Fibroblast of skin of scalp (primary cell): ENCODE measurements around the gene AFAP1L2.

Experiments
- DNase-seq: peaks from one replicate; pipeline ENCODE4 v3.0.0-alpha.2; 2013

The AFAP1L2 gene

DNA sequence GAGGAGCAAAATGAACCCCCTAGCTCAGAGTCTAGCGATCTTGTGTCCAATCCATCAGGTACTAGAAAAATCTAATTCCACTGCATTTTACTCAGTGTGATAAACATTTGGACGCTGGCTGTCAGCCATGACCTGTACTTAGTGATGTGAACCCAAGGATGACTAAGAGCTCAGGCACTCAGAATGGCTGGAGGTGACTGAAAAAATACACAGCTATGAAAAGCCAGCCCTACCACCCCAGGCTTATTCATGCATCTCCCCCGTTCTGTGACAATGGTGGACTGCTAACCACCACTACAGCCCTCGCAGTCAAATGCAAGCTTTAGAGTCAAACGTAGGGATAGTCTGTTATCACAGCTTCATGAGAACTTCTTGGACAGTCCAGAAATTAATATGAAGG, 14.9 kb downstream of the AFAP1L2 start:
- no peak for DNase-seq

DNA sequence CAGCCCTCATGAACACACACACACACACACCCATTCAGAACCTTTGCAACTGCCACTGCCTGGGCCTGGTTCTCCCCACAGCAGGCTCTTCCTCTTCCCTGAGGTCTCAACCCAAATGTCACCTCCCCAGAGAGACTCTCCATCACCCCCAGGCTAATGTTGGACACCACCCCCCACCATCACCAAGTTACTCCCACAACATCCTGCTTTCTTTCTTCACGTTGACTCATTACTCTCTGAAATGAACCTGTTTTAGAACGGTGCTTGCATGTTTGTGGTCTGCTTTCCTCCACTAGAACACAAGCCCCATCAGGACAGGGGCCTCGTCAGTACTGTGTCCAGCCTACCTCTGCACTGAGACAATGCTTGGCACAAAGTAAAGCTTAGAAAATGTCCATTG, 16.0 kb downstream of the AFAP1L2 start:
- DNase-seq = no peak

DNA sequence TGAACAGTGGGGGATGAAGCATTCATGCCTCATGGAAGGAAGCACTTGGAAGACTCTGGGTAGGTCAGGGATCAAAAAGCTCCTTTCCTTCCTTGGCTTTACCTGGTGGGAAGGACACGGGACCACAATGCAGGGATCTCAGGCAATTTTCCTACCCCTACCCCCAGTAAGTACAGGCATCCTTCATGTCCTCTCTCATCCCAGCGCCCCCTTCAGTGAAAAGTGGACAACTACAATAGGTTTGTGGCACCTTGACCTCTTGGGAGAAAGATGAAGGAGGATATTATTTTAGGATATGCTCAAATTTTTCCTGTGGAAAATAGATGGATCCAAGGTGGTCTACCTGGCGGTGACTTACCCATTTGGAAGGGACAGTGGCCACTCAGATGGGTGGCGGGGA, 16.5 kb downstream of the AFAP1L2 start:
- DNase-seq = no peak

DNA sequence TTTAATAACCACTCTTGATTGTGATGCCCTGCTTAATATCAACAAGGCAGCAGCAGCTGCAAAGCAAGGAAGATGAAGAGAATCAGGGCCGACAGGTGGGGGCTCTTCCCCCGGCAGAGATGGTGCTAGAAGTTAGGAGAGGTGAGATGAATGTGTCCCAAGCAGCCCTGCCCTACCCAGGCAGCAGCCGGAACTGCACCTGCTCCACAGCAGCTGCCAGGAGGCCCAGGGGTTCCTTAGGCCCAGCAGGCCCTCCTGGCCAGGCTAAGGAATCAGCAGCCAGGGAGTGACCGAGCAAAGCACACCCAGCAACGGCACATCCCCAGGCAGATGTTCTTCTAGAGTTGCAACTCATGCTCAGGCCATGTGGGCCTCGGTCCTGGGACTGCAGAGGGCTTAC, 17.9 kb downstream of the AFAP1L2 start:
- DNase-seq = no peak

DNA sequence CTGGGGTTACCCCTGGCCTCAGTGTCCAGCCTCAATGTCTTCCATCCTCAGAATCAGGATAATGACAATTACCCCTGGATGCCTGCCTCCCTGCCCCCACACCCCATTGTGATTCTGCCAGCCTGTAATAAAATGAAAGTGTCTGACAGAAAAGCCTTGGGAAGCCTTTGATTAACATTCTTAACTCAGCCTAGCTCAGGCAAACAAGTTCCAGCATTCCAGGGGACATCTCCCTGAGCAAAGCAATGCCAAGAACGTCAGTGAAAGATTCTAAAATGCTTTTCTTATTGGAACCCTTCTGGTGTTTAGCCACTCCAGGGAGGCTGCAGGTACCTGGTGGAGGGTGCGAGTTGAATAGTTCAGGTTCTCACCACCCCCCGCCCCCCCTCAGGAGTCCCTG, 18.7 kb downstream of the AFAP1L2 start:
- DNase-seq = no peak

DNA sequence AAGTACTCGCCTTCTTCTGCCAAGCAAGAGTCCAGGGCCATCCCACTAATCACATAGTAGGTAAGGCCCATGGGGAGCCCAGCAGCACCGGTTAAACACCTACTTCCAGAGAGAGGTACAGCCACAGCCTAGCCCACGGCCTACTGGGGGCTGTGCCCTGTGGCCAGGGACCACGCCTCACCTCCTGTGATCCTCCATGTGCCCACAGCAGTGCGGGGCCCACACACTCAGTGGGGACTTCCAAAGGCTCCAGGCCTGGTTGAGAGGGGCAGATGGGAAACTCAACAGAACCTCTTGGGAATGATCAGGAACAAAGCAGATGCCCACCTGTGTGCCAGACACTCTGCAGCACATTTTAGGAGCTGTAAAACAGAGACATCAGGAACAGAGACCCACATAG, 19.7 kb downstream of the AFAP1L2 start:
- DNase-seq = no peak

DNA sequence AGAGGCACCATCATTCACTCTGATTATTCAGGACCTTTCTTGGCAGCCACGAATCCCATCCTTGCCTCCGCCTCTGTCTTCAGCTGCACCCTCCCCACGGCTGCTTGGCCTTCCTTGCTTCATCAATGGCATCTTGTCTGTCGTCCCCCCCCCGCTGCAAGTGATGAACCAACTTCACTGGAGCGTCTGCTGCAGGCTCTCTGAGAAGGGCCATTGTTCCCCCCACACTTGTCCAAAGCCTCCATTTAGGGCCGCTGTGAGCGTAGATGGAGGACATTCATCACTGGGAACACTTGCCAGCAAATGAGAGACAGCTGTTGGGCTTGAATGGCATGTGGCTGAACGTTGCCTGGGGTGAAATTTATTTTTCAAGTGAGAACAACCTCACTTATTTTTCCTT, 20.1 kb downstream of the AFAP1L2 start:
- no peak for DNase-seq

DNA sequence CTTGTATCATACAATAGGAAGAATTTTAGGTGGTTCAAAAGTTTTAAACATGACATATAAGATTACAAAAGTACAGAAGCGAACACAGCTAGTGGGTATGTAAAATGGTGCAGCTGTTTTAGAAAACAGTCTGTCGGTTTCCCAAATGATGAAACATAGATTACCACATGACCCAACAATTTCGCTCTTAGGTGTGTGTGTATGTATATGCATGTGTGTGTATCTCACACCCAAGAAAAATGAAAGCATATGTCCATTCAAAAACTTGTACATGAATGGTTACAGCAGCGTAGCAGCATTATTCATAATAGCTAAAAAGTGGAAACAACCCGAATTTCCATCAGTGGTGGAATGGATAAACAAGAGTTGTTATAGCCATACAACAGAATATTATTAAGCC, 23.5 kb downstream of the AFAP1L2 start:
- DNase-seq = no peak

DNA sequence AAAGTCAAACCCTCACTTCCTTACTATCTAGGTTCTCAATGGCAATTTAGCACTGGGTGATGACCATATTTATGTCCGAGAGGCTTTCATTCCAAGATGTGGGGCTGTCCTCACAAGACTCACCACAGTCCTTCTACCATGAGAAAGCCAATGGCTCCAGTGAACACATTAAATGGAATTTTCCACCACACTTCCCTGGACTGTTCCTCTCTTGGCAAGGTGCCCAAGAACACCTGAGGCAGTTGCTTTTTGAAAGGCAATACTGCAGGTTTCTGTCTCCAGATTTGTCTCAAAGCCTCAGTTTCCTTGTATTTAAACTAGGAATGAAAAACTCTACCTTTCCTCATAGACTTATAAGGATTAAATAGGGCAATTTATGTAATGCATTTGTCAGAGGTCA, 24.2 kb downstream of the AFAP1L2 start:
- no peak for DNase-seq

DNA sequence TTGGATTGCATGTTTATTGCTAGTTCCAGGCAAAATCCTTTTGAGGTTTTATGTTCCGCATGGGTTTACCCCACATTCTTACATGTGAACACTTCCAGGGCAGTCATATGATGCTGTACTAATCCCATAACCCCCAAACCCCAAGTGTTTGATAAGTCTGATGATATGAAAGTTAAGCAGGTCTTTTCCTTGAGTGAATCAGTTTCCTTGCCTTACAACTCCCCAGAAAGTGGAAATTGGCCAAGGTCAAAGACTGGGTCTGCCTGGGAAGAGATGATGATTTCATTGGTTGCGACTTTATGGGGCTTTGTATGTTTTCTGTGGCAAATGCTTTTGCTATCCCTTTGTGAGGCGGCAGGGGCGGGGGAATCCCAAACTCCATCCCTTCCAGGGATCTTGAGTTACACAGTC, 24.7 kb downstream of the AFAP1L2 start:
- DNase-seq = no peak

DNA sequence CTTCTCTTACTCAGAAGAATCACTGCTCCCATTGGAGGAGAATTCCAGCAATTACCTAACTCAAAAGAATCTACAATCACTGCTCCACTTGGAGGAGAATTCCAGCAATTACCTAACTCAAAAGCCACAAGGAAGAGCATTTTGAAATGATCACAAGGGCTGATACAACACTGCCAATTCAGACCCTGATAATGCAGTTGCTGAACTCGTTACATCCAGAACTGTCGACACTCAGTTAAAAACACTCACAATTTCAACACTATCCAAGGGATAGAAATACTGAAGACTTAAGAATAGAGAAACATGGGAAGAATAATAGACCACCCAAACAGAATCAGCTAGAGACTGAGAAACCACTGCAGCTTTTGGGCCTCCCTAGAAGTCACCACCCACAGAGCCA, 27.8 kb downstream of the AFAP1L2 start:
- DNase-seq = no peak

DNA sequence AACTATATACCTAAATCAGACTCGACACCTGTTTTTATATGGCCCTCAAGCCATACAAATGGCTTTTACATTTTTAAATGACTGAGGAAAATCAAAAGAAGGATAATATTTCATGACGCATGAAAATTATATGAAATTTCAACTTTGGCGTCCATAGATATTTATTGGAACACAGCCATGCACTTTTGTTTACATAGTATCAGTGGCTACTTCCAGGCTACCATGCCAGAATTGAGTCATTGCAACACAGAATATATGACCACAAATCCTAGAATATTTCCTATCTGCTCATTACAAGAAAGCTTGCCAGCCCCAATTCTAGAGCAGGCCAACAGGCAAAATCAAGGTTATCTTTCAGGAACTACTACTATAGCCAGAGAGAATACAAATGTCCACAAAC, 29.3 kb downstream of the AFAP1L2 start:
- DNase-seq = no peak

DNA sequence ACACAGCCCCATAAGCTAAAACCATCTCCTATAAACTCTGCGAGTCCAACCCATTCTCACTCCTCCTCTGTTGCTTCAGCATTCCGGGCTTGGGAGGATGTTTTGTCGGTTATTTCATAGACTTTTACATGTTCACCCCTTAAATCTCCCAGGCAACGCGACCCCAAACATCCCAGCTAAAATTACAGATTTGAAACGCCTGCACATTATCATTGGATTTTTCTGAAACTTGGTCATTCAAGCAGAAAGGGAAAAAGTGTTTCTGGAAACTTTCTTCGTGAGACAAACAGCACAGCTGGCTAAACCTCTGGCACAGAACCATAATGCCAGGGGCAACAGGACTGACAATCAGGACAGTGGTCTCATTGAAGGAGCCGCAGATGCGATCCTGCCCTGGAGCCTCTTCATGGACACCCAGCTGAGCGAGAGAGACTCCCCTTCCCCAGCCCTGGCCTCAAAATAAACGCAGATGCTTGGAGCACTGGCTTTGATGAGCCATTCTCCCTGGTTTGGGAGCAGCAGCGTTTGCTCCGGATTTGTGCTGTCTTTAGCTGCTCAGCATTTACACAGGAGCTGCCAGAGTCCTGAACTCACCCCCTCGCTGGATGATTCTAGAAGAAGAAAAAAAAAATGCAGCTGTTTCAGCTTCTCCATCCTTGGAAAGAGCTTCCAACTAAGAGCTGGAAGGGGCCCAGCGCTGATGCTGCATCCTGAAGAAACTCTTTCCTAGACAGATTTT, 30.1 kb downstream of the AFAP1L2 start:
- peak; percentile 33 for DNase-seq

DNA sequence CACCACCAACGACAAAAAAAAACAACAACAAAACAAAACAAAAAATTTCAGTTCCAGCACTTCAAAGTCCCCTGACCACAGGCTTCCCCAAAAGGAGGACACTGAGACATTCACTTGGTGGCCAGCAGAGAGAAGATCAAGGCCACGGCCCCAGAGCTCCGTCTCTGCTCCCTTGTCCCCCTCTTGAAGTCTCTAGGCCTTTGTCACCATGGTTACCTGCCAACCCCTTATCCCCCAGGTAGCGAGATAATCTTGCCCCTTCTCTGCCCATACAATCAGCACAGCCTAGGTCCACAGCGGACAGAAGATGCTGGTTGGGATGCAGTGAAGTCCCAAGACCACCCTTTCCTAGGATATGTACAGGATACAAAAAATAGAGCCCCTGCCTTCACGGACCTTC, 30.7 kb downstream of the AFAP1L2 start:
- no peak for DNase-seq

DNA sequence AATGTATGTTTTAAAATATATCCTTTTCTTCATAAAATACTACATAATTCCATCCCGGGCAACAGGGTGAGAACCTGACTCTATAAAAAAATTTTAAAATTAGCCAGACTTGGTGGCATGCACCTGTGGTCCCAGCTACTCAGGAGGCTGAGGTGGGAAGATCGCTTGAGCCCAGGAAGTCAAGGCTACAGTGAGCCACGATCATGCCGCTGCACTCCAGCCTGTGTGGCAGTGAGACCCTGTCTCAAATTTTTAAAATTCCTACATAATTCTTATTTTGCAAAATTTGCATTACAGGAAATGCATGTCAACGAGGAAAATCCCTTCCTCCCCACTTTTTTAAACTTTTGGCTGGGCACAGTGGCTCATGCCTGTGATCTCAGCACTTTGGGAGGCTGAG, 31.3 kb downstream of the AFAP1L2 start:
- no peak for DNase-seq

DNA sequence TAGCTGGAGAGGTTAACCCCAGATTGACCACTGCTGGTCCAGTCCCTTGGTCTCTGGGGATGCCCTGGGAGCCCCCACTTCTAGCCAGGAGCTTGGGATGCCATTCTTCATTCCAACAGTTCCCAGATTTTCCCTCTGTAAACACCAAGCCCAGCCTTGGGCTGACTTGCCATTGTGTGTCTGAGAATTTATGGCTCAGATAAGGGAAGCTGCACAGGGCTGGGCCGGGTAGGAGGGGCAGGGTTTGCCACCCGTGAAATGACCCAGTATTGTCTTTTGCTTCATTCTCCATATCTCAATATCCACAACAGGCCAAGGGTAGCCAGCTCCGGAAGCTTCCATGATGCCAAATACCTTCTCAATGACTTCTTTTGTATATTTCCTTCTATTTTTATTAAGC, 32.1 kb downstream of the AFAP1L2 start:
- DNase-seq = no peak

DNA sequence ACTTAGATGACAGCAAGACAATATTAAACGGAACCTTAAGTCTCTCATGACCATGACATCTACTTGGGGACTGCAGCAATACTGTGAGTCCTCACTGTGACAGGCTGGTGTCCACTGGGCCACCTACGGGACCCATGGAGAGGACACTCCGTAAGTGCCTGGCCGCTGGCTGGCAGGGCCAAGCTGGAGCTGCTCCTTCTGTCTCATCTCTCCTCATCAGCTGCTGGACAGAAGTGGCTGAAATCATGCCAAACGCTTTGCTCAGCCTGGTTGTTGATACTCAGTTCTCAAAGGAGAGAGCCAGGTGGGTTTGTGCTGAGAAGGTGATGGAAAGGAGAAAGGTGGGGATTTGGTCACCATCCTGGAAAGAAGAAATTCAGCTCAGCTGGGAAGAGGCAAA, 33.3 kb downstream of the AFAP1L2 start:
- no peak for DNase-seq

DNA sequence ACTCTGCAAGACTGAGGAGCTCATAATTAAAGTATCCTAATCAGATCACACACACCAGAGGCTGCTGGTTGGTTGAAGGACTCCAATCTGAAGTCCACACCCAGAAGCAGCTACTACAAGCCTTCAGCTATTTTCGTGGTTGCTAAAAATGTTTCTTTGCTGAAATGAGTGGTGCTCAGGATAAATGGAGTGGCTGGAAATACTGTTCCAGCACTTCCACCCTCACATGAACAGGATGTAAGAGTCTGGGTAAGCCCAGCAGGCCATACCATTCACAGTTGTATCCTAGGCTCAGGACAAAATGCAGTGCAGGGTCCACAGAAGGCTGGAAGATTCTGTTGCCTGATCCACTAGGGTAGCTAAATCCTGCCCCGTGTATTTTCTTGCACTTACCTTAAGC, 34.1 kb downstream of the AFAP1L2 start:
- no peak for DNase-seq

DNA sequence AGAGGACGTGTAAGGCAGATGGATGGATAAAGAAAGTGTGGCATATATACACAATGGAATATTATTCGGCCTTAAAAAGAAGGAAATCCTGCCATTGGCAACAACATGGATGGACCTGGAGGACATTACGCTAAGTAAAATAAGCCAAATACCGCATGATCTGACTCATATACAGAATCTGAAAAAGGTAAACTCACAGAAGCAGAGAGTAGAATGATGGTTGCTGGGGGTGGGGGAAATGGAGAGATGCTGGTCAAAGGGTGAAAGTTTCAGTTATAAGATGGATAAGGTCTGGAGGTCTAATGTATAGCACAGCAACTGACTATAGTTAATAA, 36.3 kb downstream of the AFAP1L2 start:
- DNase-seq = no peak

DNA sequence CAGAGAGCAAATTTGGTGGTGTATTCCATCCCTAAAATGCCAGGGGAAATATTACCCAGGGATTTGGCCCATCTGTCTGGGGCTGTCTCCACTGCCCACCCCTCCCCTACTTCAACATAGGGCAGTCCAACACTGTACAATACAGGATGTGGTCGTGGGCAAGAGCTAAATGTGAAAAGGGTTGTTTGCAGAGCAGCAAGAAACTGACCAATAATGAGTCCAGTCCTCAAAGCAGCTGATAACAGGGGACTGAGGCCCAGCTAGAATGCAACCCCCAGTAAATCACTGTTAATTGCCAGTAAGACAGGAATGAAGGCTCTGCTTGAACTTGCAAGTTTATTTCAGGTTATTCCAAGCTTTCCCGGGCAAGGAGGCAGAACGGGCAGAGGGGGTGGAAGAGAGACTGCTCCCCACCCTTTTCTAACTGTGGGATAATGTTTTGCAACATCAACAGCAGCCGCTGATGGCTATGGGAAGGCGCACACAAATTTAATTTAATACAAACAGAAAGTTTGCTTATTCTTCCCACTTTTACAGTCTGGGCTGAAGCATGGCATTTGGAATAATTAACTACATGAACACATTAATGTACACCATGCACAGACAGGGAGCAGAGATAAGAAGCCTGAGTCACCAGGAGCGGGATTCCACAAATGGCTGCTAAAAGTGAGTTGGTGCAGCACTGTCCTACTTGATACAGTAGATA, 36.8 kb downstream of the AFAP1L2 start:
- no peak for DNase-seq

DNA sequence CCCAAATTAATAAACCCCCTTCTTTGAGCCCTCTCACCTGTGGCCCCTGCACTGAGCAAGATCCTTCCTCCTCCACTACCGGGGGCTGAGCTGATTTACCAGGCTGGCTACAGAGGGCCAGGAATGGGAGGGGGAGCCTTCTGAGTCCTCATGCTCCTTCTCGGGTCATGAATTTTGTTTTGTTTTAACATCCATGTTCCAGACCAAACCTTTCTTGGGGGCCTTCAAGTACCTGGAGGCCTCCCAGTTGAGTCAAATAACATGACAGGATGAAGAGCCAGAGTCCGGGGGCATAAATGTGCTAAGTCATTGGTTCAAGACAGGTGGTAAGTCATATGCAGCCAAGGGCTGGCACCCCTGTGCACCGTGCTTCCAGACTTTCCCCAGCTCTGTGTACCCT, 39.6 kb downstream of the AFAP1L2 start:
- DNase-seq = no peak

DNA sequence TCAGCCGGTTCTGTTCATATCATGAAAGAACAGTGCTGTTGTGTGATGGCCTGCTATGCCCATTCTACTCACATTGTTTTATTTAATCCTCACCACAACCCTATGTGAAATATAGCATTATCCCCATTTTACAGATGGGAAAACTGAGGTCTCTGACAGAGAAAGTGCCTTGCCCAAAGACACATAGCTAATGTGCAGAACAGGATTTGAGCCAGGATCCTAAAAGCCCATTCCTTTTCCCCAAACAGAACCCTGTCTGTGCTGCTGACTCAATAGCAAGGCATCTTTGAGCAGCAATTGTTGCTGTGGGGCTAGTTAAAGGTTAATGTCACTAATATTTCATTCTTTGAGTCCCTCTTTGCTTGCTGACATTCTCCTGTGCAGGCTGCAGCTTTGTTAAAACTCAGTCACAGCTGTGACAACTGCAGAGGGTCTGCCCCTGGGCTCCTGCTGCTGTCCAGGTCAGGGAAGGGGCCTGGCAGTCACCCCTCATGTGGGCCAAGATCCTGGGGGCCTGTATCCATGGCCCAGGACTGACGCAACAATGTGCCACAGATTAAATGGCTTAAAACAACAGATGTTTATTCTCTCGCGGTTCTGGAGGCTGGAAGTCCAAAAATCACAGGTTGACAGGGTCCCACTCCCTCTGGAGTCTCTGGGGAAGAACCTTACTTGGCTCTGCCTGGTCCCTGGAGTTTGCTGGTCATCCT, 40.4 kb downstream of the AFAP1L2 start:
- DNase-seq = no peak

DNA sequence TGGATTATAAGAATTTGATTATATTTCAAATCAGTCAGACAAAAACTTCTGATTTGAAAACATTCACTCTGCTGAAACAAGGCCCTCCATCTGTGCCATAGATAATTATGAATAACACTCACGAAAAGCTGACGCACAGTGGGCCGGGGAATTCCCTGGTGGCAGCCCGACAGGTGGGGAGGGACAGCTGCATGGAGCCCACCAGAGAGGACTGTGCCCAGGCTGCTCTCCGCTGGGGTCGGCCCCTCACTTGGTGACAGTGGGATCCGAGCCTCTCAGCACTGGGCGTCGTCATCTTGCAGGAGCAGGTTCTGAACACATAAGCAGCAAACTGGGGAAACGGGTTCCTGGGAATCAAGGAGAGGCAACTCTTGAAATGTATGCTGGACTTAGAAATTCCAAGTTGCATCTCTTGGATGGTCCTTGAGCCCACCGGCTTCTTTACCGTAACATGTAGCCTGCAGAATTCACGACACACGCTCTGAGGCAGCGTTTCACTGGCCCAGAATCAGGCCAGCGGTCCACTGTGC, 41.4 kb downstream of the AFAP1L2 start:
- no peak for DNase-seq

DNA sequence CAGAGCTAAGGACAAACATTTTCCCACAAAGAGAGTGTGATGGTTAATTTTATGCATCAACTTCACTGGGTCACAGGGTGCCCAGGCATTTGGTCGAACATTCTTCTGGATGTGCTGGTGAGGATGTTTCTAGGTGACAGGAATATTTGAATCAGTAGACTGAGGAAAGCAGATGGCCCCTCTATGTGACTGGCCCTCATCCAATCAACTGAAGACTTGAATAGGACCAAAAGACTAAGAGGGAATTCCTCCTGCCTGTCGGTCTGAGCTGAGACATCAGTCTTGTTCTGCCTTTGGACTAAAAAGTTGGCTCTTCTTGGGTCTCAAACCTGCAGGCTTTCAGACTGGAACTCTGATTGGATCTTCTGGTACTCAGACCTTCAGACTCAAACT, 44.4 kb downstream of the AFAP1L2 start:
- no peak for DNase-seq
